RWPE1 (cell line): ENCODE data around the gene ADPRH.

ENCODE experiments used
- CTCF ChIA-PET: fragments of 350-600 bp; sonication (Branson Sonifier 250); formaldehyde crosslinking; extraction: SDS; loops from one replicate; lab custom pipeline; 2021; lab: Yijun Ruan, JAX
- POLR2A ChIA-PET: fragments of 400-600 bp; formaldehyde crosslinking; extraction: SDS; loops from one replicate; lab custom pipeline; 2020; ENCODE audit warnings: antibody characterized with exemption; ENCODE audit not compliant: low non-redundant PET; lab: Yijun Ruan, JAX
- DNase-seq: peaks from one replicate; pipeline ENCODE4 v3.0.0; 2012; ENCODE audit warnings: low spot score
- H3K27ac ChIP-seq: fragments of 450-650 bp; 2 replicates; pipeline ENCODE4 v1.5.1; 2017
- TF ChIP-seq, protein P1 (sequence below): fragments of 450-650 bp; conservative IDR thresholded peaks from 2 replicates; pipeline ENCODE4 v1.5.1; 2017; ENCODE audit warnings: low read depth, mild to moderate bottlenecking

Gene ADPRH

DNA sequence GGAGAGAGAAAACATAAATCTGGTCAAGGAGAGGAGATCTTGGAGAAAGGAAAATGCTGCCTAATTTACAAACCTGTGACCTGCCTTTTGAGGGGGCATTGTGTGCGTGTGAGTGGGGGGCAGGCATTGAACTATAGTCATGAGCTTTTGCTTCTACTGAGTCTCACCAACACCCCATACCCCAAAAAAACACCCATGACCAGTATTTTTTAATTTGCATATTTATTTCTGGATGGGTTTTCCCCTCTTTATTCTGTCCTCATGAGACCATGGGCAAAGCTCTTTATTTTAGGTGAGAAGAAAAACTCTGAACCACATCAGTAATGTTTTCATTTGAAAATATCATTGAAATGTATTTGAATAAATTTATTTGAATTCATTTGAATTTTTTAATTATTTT lies 40.5 kb upstream of the ADPRH start:
- POLR2A ChIA-PET = no interaction called here
- DNase-seq = no peak
- TF ChIP-seq, protein P1, sequence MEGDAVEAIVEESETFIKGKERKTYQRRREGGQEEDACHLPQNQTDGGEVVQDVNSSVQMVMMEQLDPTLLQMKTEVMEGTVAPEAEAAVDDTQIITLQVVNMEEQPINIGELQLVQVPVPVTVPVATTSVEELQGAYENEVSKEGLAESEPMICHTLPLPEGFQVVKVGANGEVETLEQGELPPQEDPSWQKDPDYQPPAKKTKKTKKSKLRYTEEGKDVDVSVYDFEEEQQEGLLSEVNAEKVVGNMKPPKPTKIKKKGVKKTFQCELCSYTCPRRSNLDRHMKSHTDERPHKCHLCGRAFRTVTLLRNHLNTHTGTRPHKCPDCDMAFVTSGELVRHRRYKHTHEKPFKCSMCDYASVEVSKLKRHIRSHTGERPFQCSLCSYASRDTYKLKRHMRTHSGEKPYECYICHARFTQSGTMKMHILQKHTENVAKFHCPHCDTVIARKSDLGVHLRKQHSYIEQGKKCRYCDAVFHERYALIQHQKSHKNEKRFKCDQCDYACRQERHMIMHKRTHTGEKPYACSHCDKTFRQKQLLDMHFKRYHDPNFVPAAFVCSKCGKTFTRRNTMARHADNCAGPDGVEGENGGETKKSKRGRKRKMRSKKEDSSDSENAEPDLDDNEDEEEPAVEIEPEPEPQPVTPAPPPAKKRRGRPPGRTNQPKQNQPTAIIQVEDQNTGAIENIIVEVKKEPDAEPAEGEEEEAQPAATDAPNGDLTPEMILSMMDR = no peak
- CTCF ChIA-PET = no interaction called here
- no peak overlapping the region for H3K27ac ChIP-seq

DNA sequence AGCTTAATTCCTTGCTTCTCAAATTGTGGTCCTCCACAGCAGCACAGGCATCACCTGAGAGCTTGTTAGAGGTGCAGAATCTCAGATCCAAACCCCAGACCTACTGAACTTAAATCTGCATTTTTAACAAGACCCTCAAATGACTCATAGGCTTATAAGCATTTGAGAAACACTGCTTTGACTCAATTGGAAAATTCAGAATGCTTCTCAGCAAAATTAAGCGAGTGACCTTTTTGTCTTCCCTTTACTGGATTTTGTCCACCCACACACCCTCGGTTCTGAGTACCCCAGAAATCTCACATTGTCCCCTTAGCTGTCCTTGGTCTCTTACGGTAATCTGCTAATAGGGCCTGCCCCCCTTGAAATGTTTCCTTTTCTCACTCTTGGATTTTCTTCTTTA lies 37.7 kb upstream of the ADPRH start:
- POLR2A ChIA-PET = no interaction called here
- no peak overlapping the region for H3K27ac ChIP-seq
- CTCF ChIA-PET = no interaction called here
- TF ChIP-seq, protein P1 = no peak
- no peak for DNase-seq

DNA sequence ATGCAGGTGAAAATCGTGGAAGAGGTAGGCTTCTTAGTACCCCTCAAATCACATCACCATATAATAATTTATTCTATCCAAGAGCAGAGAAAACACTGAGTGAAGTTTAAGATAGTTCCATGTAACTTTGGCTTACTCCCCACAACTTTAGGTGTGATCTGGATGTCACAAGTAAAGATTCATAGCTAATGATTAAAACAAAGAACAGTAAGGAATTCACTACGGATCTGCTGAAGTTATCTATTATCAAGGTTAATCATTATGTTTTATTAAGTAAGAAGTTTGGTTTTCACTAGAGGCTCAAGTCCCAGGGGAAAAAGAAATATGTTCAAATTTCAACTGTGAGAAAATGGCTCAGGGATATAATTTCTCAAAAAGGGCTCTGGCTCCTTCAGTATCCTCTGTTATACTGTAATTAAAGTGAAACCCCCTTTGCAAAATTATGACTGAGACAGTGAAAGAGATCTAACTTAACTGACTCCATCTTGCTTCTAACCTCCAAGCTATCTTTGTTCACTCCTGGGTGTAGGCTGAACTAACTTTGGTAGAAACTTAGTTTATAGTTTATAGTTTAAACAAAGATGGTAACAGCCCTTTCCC lies 37.0 kb upstream of the ADPRH start:
- no peak overlapping the region for H3K27ac ChIP-seq
- TF ChIP-seq, protein P1 = no peak
- DNase-seq = no peak
- ChIA-PET POLR2A (no interaction called here), CTCF (no interaction called here)

DNA sequence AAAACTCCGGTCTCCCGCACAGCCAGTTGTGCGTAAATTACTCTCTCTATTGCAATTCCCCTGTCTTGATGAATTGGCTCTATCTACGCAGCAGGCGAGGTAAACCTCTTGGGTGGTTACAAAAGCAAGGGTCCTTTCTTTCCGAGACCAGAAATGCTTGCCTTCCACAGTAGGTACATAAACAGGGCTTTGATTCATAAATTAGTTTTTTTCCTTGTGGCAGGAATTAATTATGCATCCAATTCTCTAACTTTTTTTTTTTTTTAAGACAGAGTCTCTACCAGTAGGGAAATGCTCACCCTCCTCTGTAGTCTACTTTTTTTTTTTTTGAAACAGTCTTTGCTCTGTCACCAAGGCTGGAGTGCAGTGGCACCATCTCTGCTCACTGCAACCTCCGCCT lies 36.1 kb upstream of the ADPRH start:
- no peak overlapping the region for H3K27ac ChIP-seq
- POLR2A ChIA-PET = no interaction called here
- no peak for DNase-seq
- TF ChIP-seq, protein P1 = no peak
- CTCF ChIA-PET = interaction anchor here (0.7 kb wide), 1 partner anchor 10 kb away, joined by 3 read pairs; no protein-coding TSS in a partner anchor

DNA sequence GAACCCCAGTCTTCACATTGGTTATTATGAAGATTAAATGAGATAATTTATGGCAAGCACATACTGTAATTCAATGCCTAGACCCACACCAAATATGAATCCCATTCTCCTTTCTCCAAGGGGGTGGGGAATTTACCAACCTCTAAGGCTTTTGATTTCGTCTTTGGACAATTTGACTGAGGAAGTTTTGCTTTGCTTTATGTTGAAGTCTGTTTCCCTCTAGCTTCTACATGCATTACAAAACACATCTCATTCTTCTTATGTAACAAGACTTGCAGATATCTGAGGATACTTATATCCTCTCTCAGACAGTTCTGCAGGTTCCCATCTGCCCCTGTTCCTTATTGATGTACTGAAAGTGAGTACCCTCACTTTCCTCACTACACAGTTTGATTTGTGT lies 32.1 kb upstream of the ADPRH start:
- CTCF ChIA-PET = no interaction called here
- no peak overlapping the region for H3K27ac ChIP-seq
- TF ChIP-seq, protein P1 = no peak
- no peak for DNase-seq
- POLR2A ChIA-PET = no interaction called here

DNA sequence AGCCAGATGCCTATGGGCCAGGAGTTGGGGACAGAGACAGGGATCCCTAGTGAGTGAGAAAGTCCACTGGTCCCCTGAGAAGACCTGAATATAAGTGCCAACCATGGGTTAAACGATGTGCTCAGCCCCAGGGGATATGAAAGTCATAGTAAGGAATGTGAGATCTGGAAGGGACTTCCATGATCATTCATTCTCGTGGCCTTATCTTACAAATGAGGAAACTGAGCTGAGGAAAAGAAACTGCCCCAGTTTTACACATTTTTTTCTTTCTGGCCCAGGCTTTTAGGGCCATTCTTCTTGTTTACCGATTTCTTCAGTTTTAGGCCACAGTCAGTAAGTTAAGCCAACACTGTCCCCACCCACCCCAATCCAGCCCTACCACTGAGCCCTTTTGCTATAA lies 31.0 kb upstream of the ADPRH start:
- CTCF ChIA-PET = no interaction called here
- no peak overlapping the region for H3K27ac ChIP-seq
- no peak for DNase-seq
- TF ChIP-seq, protein P1 = no peak
- POLR2A ChIA-PET = no interaction called here
